SK-N-MC (cell line): ENCODE data around the gene KRT2.

Experiments used
- EZH2 ChIP-seq: fragments of 200-600 bp; sonication (generic); IDR thresholded peaks from one replicate; pipeline ENCODE4 v1.6.1; 2017; ENCODE audit warnings: antibody characterized with exemption
- FOXP2 ChIP-seq: optimal IDR thresholded peaks from 2 replicates; pipeline ENCODE3; 2011; ENCODE audit warnings: mild to moderate bottlenecking, moderate library complexity; ENCODE audit not compliant: insufficient read depth; ENCODE audit errors: extremely low read length, control extremely low read depth
- POLR2AphosphoS5 ChIP-seq: IDR thresholded peaks from 2 replicates; pipeline ENCODE4 v1.6.1; 2012; ENCODE audit warnings: mild to moderate bottlenecking, low read depth, low read length, borderline replicate concordance

DNA sequence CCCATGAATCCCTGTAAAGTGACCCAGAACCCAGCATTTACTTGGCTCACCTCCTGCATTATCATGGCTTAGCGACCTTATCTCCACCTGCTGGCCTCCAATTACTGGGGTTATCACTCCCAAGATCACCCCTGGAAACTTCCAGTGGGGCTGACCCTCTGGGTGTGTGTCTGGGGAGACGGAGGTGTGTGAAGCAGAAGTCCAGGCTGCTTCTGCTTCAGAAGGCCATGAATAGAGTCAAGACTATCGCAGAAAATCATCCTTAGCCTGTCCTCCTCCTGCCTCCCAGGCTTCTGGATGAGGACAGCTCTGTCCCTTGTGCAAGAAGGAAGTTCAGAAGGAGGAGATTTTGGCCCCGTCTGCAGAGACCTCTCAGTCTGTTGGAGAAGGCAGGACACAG lies 50.3 kb downstream of the KRT2 start:
- TF ChIP-seq POLR2AphosphoS5 (no peak), EZH2 (no peak), FOXP2 (no peak)
